Natural killer cell treated with Interleukin-12 subunit alpha and Interleukin-12 subunit beta and Interleukin-15 and Interleukin-18, amount 100 ng/mL, for 72 hours (primary cell): Measurements from ENCODE around the gene IL18R1. TPM values are rescaled to one million over a fixed set of nuclear protein-coding genes. Genes with fewer than 3 reads are reported as not detected.

Source experiments
- ATAC-seq, 2 donors: fragments of 150-1000 bp; cut with Tn5 transposase in 1 of 2; sonication (Bioruptor Pico), chemical (Tn5 transposase) in 1 of 2; 2 replicates each; pipeline ENCODE4 v1.10.0; 2021
- DNase-seq: peaks from one replicate; pipeline ENCODE4 v3.0.0; 2022; ENCODE audit warnings: low spot score
- H3K27ac Mint-ChIP-seq, 2 donors: 1 replicate in 1 of 2; 2 replicates in 1 of 2; pipeline ENCODE4 v1.8.0; 2022; ENCODE audit warnings: mixed read lengths in 2 of 2, mild to moderate bottlenecking in 1 of 2, moderate library complexity in 1 of 2
- H3K27me3 Mint-ChIP-seq, 2 donors: 1 replicate in 1 of 2; 2 replicates in 1 of 2; pipeline ENCODE4 v1.8.0; 2022; ENCODE audit warnings: mixed read lengths in 2 of 2
- H3K36me3 Mint-ChIP-seq: one replicate; pipeline ENCODE4 v1.8.0; 2022; ENCODE audit warnings: mixed read lengths
- H3K4me1 Mint-ChIP-seq, 2 donors: 1 replicate in 1 of 2; 2 replicates in 1 of 2; pipeline ENCODE4 v1.8.0; 2022; ENCODE audit warnings: low read depth in 2 of 2, mixed read lengths in 2 of 2, mild to moderate bottlenecking in 1 of 2
- H3K4me3 Mint-ChIP-seq: one replicate; pipeline ENCODE4 v1.8.0; 2022; ENCODE audit warnings: mixed read lengths
- H3K9me3 Mint-ChIP-seq: 2 replicates; pipeline ENCODE4 v1.8.0; 2022; ENCODE audit warnings: mixed read lengths
- total RNA-seq, 2 donors: library from RNA; stranded (reverse); gene quantifications; one replicate each; pipeline ENCODE4 v1.2.3, GENCODE V29; 2022

IL18R1 gene
- total RNA-seq, 2 donors from 2014 or later = 135 to 219 TPM

- Mint-ChIP-seq H3K27ac (no peak overlapping the region), H3K9me3 (no peaks in the 10 kb centered on the region), H3K4me3 (no peak overlapping the region), H3K36me3 (peaks cover 27% of the 10 kb centered on the region), H3K27me3 (no peaks in the 10 kb centered on the region), H3K4me1 (peaks cover 41 to 42% of the 10 kb centered on the region in 2 donors)
- ATAC-seq = peak; percentile 53 to 68
- no peak for DNase-seq
Measured at GRCh38 chr2:102438111-102438510, 82.5 kb downstream of the IL18R1 start.

- ATAC-seq = peak; percentile 52 to 59
- Mint-ChIP-seq H3K9me3 (no peaks in the 10 kb centered on the region), H3K4me1 (peaks cover 43 to 46% of the 10 kb centered on the region in 2 donors), H3K27me3 (no peaks in the 10 kb centered on the region), H3K27ac (no peak overlapping the region), H3K4me3 (no peak overlapping the region), H3K36me3 (peaks cover 31% of the 10 kb centered on the region)
- DNase-seq = no peak
Measured at GRCh38 chr2:102438578-102438977, 83.0 kb downstream of the IL18R1 start.

GRCh38 chr2:102439065-102439695 lies 83.6 kb downstream of the IL18R1 start:
- no peak for DNase-seq
- Mint-ChIP-seq H3K4me1 (peaks cover 39 to 46% of the 10 kb centered on the region in 2 donors), H3K4me3 (no peak overlapping the region), H3K9me3 (no peaks in the 10 kb centered on the region), H3K36me3 (peaks cover 37% of the 10 kb centered on the region), H3K27ac (no peak overlapping the region), H3K27me3 (no peaks in the 10 kb centered on the region)
- no peak for ATAC-seq

- Mint-ChIP-seq H3K36me3 (peaks cover 35% of the 10 kb centered on the region), H3K27me3 (no peaks in the 10 kb centered on the region), H3K9me3 (no peaks in the 10 kb centered on the region), H3K4me3 (peak overlapping the region; percentile 42), H3K4me1 (peaks cover 19 to 26% of the 10 kb centered on the region in 2 donors), H3K27ac (peak overlapping the region; percentile 69 to 86)
- ATAC-seq (peak in 1 of 2 donors; percentile 56), DNase-seq (no peak)
Measured at GRCh38 chr2:102442967-102443828, 87.6 kb downstream of the IL18R1 start.

- Mint-ChIP-seq H3K27ac (peak overlapping the region; percentile 69 to 86), H3K36me3 (peaks cover 35% of the 10 kb centered on the region), H3K4me3 (no peak overlapping the region)
Measured at GRCh38 chr2:102444233-102444632, 88.6 kb downstream of the IL18R1 start.

GRCh38 chr2:102446936-102447335 lies 91.3 kb downstream of the IL18R1 start:
- no peaks in the 10 kb centered on the region for H3K9me3 Mint-ChIP-seq
- H3K27ac Mint-ChIP-seq = peak overlapping the region in 1 of 2 donors; percentile 77
- DNase-seq = no peak
- peaks cover 35% of the 10 kb centered on the region for H3K36me3 Mint-ChIP-seq
- no peak overlapping the region for H3K4me3 Mint-ChIP-seq
- peak in 1 of 2 donors; percentile 29 for ATAC-seq
- peaks cover 19 to 29% of the 10 kb centered on the region in 2 donors for H3K4me1 Mint-ChIP-seq
- no peaks in the 10 kb centered on the region for H3K27me3 Mint-ChIP-seq

More at GRCh38 chr2:102444233-102444632, 88.6 kb downstream of the IL18R1 start:
- DNase-seq (no peak), ATAC-seq (peak in 1 of 2 donors; percentile 21)
- peaks cover 19 to 26% of the 10 kb centered on the region in 2 donors for H3K4me1 Mint-ChIP-seq
- no peaks in the 10 kb centered on the region for H3K9me3 Mint-ChIP-seq
- H3K27me3 Mint-ChIP-seq = no peaks in the 10 kb centered on the region

Other genes starting within 250 kb of the IL18R1 start
- gene IL1R1, start 213.1 kb upstream of the IL18R1 start, total RNA-seq = under 1 TPM; 0.19 to 0.86 TPM
- gene IL1RL2, start 168.8 kb upstream of the IL18R1 start, total RNA-seq = under 1 TPM in 1 of 2 donors, not detected in 1; 0.19 TPM
- gene IL1RL1, start 44.2 kb upstream of the IL18R1 start, total RNA-seq = 10 to 100 TPM; 36.3 to 57.7 TPM
- gene IL18RAP, start 67.4 kb downstream of the IL18R1 start, total RNA-seq = 100 to 1,000 TPM; 159 to 355 TPM
- under 1 TPM; 0.10 to 0.14 TPM for gene SLC9A4, start 117.4 kb downstream of the IL18R1 start, total RNA-seq